Mesothelial cell of epicardium (in vitro differentiated cells): ENCODE results near the gene USP32. TPM values are rescaled to one million over a fixed set of nuclear protein-coding genes. Genes with fewer than 3 reads are reported as not detected.
"Not testable (repeated sequence)": the region's sequence is repeated elsewhere in the genome, so short reads cannot be mapped to it uniquely, and the experiment has no call there.

ENCODE experiments used
- DNase-seq, 2 experiments: peaks; one replicate each; pipeline ENCODE4 v3.0.0; 2021; ENCODE audit warnings: low spot score in 2 of 2; ENCODE audit not compliant: unreplicated experiment in 2 of 2
- H3K27ac Mint-ChIP-seq: 2 replicates; pipeline ENCODE4 v1.8.0; 2021; ENCODE audit warnings: mixed read lengths
- H3K27me3 Mint-ChIP-seq: 2 replicates; pipeline ENCODE4 v1.8.0; 2021; ENCODE audit warnings: low read depth, mixed read lengths
- H3K36me3 Mint-ChIP-seq: 2 replicates; pipeline ENCODE4 v1.8.0; 2021; ENCODE audit warnings: mixed read lengths
- H3K4me1 Mint-ChIP-seq: 2 replicates; pipeline ENCODE4 v1.8.0; 2021; ENCODE audit warnings: mixed read lengths
- H3K4me3 Mint-ChIP-seq: 2 replicates; pipeline ENCODE4 v1.8.0; 2021; ENCODE audit warnings: mild to moderate bottlenecking, moderate library complexity, mixed read lengths
- H3K9me3 Mint-ChIP-seq: 2 replicates; pipeline ENCODE4 v1.8.0; 2021; ENCODE audit warnings: mixed read lengths
- CTCF ChIP-seq: fragments of 200-600 bp; sonication (generic); IDR thresholded peaks from one replicate; pipeline ENCODE4 v1.5.0; 2021; ENCODE audit warnings: antibody characterized with exemption; ENCODE audit not compliant: unreplicated experiment
- total RNA-seq: library from RNA; stranded (reverse); gene quantifications from 3 replicates; pipeline ENCODE4 v1.2.1, GENCODE V29; 2021

Gene USP32, protein sequence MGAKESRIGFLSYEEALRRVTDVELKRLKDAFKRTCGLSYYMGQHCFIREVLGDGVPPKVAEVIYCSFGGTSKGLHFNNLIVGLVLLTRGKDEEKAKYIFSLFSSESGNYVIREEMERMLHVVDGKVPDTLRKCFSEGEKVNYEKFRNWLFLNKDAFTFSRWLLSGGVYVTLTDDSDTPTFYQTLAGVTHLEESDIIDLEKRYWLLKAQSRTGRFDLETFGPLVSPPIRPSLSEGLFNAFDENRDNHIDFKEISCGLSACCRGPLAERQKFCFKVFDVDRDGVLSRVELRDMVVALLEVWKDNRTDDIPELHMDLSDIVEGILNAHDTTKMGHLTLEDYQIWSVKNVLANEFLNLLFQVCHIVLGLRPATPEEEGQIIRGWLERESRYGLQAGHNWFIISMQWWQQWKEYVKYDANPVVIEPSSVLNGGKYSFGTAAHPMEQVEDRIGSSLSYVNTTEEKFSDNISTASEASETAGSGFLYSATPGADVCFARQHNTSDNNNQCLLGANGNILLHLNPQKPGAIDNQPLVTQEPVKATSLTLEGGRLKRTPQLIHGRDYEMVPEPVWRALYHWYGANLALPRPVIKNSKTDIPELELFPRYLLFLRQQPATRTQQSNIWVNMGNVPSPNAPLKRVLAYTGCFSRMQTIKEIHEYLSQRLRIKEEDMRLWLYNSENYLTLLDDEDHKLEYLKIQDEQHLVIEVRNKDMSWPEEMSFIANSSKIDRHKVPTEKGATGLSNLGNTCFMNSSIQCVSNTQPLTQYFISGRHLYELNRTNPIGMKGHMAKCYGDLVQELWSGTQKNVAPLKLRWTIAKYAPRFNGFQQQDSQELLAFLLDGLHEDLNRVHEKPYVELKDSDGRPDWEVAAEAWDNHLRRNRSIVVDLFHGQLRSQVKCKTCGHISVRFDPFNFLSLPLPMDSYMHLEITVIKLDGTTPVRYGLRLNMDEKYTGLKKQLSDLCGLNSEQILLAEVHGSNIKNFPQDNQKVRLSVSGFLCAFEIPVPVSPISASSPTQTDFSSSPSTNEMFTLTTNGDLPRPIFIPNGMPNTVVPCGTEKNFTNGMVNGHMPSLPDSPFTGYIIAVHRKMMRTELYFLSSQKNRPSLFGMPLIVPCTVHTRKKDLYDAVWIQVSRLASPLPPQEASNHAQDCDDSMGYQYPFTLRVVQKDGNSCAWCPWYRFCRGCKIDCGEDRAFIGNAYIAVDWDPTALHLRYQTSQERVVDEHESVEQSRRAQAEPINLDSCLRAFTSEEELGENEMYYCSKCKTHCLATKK (N-terminal part only)
- total RNA-seq: 43.9 to 48.4 TPM (median 45.8 TPM) in 3 replicates

DNA sequence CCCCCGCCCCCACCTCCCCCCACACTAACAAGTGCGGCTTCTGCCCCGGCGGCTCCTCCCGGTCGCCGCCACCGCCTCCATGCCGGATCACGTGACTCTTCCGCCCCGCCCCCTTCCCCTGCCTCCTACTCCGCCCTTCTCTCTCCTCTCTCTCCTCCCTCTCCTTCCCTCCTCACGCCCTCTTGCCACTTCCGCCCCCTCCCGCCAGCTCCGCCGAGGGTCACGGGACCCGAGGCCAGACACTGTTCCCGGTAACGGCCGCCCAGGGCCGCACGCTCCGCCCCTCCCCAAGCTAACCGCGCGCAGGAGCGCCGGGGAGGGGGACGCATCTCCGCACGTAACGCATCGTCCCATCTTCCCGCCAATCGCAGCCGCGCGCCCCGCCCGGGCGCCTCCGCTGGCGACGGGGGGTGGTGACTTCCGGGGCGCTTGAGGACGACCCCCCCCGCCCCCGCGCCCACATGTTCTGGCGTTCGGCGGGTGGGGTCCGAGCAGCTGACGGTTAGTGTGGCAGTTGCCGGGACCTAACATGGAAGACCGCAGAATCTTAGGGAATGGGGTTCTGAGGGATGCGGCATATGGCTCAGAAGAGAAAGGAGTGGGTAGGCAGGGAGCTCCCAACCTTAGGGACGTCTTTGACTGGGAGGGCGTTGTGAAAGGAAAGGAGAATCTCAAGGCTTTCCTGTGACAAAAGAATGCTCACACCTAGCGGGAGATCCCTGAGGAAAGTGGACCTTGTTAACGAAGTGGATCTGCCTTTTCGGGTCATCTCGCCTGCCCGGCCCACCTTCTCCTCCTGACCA, at the start of gene USP32:
Gene USP32, minus strand, starts transcription at position 92 of the 803 bp plus-strand sequence. CDS start 194 bp downstream, outside the sequence.
- Mint-ChIP-seq H3K4me3 (peak within 1 kb of the TSS; percentile 94), H3K27ac (peak within 1 kb of the TSS; percentile 97), H3K36me3 (no peaks in the 10 kb centered on the region), H3K4me1 (peaks cover 37% of the 10 kb centered on the region), H3K27me3 (no peaks in the 10 kb centered on the region), H3K9me3 (no peaks in the 10 kb centered on the region)
- no peak for TF ChIP-seq CTCF
- DNase-seq: peak; percentile 97

GRCh38 chr17:60439501-60439900, 47.6 kb upstream of the USP32 start:
- Mint-ChIP-seq H3K4me3 (no peak overlapping the region), H3K27ac (no peak overlapping the region), H3K36me3 (no peaks in the 10 kb centered on the region), H3K9me3 (no peaks in the 10 kb centered on the region), H3K27me3 (no peaks in the 10 kb centered on the region), H3K4me1 (peaks cover 35% of the 10 kb centered on the region)
- no peak for DNase-seq
- no peak for TF ChIP-seq CTCF

GRCh38 chr17:60436676-60437075, 44.7 kb upstream of the USP32 start:
- Mint-ChIP-seq H3K9me3 (peaks cover 12% of the 10 kb centered on the region), H3K27me3 (no peaks in the 10 kb centered on the region), H3K27ac (no peak overlapping the region), H3K36me3 (no peaks in the 10 kb centered on the region), H3K4me1 (peaks cover 9% of the 10 kb centered on the region), H3K4me3 (no peak overlapping the region)
- no peak for DNase-seq
- TF ChIP-seq CTCF: no peak

DNA sequence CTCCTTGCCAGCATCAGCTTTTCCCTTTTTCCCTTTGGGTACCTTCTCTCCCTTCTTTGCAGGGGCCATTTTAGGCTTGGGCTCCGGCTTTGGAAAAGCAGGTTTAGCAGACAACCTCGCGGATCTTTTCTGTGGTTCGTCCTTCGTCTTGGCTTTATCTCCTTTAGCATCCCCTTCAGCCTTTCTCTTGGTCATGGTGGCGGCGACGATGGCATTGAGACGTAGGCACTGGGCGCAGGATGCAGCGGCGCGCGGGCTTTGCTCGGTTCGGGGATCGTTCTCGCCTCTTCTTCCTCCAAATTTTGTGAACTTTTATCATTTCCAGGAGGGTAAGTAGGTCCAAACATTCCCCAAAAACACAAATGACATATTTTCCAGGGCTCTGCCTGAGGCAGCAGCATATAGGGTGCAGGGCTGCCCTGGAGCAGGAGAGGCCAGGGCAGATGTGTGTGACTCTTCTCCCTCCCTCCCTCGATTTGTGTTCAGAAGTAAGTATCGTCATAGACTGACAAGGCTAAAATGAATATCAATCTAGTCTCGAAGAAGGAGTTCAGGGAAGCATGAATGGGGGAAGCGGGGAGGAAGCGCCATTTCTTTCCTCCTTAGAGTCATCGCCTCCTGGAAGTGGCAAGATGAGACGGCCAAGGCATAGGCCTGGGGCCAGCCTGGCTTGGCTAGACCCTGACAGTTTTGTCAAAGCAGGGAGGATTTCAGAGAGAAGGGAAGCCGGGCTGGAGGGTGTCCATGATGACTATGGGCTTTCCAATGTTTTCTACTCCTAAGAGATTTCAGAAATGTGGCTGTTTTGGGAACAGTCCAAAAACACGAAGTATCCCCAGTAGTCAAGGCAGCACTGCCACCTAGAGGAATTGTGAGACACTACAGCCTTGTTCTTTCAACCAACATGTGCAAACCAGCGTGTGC, 43.6 kb upstream of the USP32 start:
- H3K9me3 Mint-ChIP-seq: peaks cover 12% of the 10 kb centered on the region
- no peak overlapping the region for H3K4me3 Mint-ChIP-seq
- H3K36me3 Mint-ChIP-seq: no peaks in the 10 kb centered on the region
- DNase-seq: peak in 1 of 2 experiments; percentile 76
- no peaks in the 10 kb centered on the region for H3K27me3 Mint-ChIP-seq
- peak; percentile 90 for TF ChIP-seq CTCF
- no peak overlapping the region for H3K27ac Mint-ChIP-seq
- H3K4me1 Mint-ChIP-seq: peaks cover 7% of the 10 kb centered on the region

DNA sequence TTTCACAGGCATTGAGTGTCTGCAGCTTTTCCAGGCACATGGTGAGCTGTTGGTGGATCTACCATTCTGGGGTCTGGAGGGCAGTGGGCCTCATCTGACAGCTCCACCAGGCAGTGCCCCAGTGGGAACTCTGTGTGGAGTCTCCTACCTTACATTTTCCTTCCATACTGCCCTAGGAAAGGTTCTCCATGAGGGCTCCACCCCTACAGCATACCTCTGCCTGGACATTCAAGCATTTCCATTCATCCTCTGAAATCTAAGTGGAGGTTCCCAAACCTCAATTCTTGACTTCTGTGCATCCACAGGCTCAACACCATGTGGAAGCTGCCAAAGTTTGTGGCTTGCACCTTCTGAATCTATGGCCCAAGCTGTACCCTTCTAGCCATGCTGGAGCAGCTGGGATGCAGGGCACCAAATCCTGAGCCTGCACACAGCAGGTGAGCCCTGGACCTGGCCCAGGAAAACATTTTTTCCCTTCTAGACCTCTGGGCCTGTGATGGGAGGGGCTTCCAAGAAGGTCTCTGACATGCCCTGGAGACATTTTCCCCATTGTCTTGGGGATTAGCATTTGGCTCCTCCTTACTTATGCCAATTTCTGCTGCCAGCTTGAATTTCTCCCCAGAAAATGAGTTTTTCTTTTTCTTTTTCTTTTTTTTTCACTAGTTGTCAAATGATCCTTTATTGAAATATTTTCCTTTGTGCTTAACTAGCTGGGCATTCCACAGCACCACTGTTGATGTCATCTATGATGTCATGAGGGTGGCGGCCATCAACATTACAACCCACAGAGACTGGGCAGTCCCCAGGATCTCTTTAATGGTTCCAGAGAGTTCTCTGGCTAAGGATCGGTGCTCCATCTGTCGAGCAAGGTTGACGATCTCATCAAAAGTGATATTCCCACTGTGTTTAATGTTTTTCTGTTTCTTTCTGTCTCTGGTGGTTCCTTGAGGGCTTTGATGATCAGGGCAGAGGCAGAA, 41.4 kb upstream of the USP32 start:
- not testable (repeated sequence) for H3K4me1 Mint-ChIP-seq, H3K27me3 Mint-ChIP-seq, H3K27ac Mint-ChIP-seq, H3K36me3 Mint-ChIP-seq, H3K4me3 Mint-ChIP-seq
- peaks cover 12% of the 10 kb centered on the region for H3K9me3 Mint-ChIP-seq
- peak in 1 of 2 experiments; percentile 17 for DNase-seq

DNA sequence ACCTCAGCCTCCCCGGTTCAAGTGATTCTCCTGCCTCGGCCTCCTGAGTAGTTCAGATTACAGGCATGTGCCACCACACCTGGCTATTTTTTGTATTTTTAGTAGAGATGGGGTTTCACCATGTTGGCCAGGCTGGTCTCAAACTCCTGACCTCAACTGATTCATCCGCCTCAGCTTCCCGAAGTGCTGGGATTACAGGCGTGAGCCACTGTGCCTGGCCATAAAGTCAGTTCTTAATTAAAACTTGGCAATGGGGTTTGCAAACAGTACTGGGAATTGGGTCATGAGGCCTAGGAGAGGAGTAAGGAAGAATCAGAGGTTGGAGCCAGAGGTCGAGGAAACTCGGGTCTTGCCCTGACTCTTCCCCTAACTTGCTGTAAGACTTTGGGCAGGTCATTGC, 38.6 kb upstream of the USP32 start:
- not testable (repeated sequence) for H3K4me3 Mint-ChIP-seq, H3K27me3 Mint-ChIP-seq, H3K36me3 Mint-ChIP-seq, H3K4me1 Mint-ChIP-seq, H3K27ac Mint-ChIP-seq
- DNase-seq: peak in 1 of 2 experiments; percentile 2
- H3K9me3 Mint-ChIP-seq: peaks cover 12% of the 10 kb centered on the region

DNA sequence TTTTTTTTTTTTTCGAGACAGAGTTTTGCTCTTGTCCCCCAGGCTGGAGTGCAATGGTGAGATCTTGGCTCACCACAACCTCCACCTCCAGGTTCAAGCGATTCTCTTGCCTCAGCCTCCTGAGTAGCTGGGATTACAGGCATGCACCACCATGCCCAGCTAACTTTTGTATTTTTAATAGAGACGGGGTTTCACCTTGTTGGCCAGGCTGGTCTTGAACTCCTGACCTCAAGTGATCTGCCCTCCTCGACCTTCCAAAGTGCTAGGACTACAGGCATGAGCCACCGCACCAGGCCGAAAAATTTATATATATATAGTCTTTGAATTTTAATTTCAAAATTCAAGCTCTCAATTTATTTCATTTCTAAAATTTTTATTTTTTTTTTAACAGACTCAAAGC, 36.6 kb upstream of the USP32 start:
- not testable (repeated sequence) for H3K9me3 Mint-ChIP-seq, H3K27ac Mint-ChIP-seq, H3K4me1 Mint-ChIP-seq, H3K4me3 Mint-ChIP-seq, DNase-seq, H3K36me3 Mint-ChIP-seq, H3K27me3 Mint-ChIP-seq
